DMS114 treated with DMSO at 0.1 percent for 48 hours (cell line): ENCODE measurements around the gene FAM219A.
A peak's percentile ranks its signal among the peaks of the same experiment; 100 is the strongest.

ENCODE experiments used
- DNase-seq: peaks from one replicate; lab custom pipeline; 2025; ENCODE audit not compliant: unreplicated experiment; lab: John Stamatoyannopoulos, UW

FAM219A gene, protein sequence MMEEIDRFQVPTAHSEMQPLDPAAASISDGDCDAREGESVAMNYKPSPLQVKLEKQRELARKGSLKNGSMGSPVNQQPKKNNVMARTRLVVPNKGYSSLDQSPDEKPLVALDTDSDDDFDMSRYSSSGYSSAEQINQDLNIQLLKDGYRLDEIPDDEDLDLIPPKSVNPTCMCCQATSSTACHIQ

DNA sequence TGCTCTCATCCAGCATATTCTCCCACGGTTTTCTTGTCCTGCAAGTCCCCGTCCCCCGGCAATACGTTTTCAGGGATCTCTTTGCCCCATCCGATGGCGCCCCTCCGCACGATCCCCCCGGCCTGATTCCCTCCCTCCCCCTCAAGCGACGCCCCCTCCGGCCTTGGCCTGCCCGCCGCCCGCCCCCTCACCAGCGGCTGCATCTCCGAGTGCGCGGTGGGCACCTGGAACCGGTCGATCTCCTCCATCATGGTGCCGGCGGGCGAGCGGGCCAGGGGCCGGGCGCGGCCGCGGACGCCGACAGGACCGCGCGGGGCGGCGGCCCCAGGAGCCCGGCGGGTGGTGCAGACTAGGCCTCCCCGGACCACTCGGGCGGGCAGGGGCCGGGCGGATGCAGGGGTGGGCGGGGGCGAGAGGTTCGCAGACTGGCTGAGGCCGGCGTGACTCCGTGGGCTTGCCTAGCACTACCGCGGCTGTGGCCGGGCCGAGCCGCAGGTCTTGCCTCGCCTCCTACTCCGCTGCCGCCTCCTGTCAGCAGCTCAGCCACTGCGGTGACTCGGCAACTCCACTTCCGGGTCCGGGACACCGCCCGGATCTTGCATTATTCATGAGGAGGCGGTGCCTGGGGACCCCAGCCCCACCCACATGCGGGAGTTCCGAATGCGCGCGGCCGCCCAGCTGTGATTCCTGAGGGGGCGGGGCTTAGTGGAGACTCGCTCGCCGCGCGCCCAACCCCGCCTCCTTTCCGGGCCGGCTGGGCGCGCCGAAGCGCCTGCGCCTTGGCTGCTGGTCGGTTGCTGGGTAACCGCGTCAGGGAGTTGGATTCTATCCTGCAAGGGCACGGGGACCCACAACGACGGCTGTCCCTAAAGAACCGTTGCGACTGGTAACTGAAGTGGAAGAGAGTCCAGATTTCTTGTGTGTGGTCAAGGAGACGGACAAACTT lies at the start of gene FAM219A, which contains the start of gene DNAI1:
Gene FAM219A, minus strand, starts transcription at position 558 of the 946 bp plus-strand sequence. Its CDS starts 307 bp downstream, at position 251.
Gene DNAI1, plus strand, starts transcription at position 793 of the 946 bp plus-strand sequence. CDS start 201 bp downstream, outside the sequence.
- peak; percentile 88 for DNase-seq

DNA sequence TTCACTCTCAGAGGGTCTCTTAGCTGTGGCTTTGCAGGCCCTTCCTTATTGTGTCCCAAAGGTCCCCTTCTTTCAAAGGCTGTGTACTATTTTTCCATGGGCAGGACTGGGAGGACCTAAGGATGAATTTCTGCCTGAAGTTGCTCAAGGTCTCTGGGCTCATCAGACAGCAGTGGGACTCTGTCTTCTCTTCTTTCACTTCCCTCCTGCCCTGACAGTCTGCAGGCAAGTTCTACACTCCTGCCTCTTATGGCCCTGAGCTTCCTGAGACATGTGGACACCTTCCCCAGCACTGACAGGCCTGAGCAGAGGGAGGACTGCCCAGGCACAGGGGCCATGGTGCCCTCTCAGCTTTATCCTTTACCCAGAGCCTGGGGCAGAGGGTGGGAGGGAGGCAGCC lies 49.6 kb upstream of the FAM219A start:
- no peak for DNase-seq

DNA sequence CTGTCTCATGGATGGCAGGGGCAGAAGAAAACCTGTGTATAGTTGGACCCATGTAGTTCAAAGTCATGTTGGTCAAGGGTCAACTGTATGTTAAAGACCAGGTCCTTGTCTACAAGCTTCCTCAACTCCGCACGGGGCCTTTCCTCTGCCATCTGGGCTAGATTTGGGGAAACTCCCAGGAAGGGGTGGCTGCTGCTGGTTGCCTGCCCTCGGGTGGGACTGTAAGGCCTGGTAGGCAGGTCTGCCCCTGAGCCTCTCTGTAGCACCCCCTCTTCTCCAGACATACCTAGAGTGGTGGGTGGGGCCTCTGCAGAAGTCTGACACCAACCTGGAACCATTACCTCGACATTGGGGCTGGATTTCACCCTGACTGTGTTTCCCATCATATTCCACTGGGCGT lies 49.2 kb upstream of the FAM219A start:
- DNase-seq: no peak

DNA sequence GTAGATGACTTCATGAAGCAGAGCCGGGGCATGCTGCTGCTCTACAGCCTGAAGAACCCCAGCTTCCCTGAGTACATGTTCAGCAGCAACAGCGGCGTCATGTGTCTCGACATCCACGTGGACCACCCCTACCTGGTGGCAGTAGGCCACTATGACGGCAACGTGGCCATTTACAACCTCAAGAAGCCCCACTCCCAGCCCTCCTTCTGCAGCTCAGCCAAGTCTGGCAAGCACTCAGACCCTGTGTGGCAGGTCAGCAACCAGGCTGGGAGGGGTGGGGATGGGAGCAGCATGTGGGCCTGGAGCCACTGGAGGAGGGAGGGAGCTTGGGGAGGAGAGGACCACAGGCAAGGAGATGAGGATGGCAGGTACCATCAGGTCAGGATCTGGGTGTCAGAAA lies 48.3 kb upstream of the FAM219A start:
- DNase-seq: no peak

DNA sequence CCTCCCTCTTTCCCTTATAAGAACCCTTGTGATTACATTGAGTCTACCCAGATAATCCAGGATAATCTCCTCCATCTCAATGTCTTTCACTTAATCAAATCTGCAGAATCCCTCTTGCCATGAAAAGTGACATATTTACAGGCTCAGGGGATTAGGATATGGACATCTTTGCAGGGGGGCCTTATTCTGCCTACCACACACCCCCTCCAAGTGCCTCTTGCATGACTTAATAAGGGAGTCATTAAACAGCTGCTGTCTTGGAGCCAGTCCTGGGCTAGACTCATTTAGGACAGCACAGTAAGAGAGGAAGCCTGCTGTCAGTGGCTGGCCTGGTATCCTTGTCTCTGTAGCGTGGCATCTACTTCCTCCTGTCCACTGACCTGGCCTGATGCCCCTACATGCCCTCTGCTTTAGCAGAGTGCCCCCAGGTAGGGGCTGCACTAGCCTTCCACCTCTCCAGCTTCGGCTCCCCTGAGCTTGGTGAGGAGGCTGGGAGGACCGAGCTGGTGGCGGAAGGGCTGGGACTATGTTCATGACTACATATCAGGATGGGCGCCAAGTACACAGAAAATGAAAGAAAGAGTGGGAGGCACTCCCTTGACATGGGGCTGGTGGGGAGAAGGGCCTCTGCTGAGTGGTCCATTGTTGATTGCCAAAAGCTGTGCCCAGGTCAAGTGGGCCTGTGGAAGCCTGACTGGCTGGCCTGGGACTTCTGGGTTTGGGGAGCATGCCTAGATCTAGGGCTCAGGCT lies 47.2 kb upstream of the FAM219A start:
- DNase-seq: no peak

DNA sequence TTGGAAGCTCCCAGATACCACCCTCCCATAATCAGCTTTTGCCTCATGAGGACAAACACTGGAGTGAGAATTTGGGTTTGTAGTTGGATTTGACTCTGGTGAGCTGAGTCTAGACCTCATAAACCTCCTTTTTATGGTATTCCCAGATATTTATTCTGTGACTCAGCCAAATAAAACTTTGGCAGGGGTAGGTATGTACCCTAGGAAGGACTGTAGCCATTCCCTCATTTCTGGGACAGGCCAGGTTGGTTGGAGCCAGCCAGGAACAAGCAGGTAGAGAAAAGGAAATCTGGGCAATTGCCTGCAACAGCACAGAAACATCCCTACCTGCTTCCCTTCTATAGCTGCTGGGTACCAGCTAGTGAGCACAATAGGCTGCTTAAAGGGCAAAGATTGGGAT lies 45.0 kb upstream of the FAM219A start:
- DNase-seq: no peak

DNA sequence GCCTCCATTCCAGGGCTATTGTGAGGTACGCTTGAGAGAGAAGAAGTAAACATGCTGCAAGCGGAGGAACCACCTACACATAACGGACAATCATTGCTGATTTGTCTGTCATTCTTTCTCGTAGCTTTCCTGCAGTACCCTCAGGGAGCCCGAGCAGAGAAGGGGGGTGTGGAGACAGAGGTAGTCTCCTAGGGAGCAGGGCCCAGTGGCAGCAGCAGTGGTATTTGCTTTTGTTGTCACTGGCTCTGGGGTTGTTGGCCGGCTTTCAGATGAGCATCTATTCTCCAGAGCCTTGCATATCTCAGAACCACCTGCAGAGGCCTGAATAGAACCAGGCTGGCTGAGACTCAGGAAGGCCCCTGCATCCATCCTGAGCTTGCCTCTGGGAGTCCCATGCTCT lies 44.5 kb upstream of the FAM219A start:
- no peak for DNase-seq

DNA sequence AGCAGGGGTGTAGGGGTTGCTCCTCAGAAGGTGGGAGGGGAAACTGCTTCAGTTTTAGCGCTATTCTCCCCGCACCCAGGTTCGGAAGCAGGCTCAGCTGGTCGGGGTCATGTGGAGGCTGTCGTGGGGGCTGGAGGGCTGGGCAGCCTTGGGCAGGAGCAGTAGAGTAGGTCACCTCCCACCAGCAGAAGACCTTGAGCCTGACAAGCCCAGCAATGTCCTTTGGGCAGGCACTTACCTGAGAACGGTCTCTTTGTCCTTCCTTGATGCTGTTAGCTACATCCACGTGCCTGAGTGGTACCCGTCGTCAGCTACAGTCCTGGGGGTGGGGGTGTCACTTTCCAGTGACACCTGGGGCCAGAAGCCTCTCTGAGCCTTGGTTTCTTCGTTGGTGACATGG lies 44.1 kb upstream of the FAM219A start:
- DNase-seq: no peak

DNA sequence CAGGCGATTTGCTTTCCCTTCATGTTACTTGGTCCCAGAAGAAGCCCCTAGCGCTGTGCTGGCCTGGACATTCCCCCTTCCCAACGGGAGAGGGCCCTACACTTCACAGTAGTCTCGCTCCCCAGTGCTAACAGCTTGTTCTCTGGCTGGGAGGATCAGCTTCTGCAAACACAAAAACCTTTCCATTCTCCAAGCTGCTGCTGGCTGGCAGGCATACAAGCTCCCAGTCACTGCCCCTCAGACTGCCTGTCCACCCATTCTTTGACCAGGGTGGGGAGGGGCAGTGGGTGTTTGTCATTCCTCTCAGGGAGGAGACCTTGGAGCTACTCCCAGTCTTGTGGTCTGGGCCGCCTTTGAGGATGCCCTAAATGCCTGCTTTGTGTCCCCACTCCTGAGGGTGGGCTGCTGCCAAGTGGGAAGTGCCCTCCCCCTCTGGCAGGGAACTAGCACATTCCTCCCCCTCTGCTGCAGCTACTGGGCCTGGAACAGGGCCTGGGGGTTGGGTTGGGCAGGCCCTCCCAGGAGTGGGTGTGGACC lies 43.6 kb upstream of the FAM219A start:
- DNase-seq: no peak

DNA sequence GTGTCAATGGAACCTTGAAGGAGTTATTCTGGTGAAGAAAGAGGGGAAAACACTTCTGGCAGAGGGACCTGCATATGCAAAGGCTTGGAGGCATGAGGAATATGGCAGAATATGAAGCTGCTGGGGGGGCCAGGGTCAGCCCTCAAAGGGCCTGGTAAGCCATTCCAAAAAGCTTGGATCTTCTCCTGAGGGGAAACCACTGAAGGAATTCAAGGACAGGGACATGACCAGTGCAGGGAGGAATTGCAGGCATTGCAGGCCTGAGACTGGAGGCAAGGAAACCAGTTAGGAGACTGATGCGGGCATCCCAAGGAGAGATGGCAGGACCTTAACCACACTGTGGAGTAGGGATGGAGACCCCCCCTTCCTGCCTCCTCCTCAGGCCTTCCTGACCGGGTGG lies 43.0 kb upstream of the FAM219A start:
- no peak for DNase-seq

DNA sequence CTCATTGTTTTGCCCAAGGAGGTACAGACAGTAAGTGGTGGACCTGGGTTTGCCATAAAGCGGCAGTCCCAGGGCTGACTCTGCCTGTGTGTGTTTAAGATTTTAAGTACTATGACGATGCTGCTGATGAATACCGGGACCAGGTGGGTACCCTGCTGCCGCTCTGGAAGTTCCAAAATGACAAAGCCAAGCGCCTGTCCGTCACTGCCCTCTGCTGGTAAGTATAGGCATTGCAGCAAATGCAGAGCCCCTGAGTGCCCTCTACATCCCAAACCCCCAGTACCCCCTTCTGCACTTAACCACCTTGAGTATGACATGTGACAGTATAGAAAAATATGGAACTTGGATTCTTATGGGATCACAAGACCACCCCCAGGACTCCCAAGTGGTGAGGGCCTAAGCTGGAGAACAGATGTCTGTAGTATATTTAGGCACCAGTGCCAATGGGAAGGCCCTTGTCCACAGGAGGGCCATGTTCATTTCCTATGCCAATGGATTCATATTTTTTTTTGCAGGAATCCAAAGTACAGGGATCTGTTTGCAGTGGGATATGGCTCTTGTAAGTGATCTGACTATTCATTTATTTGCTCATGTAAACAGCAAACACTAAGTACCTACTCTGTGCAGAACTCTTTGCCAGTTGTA lies 42.4 kb upstream of the FAM219A start:
- DNase-seq: peak; percentile 9

DNA sequence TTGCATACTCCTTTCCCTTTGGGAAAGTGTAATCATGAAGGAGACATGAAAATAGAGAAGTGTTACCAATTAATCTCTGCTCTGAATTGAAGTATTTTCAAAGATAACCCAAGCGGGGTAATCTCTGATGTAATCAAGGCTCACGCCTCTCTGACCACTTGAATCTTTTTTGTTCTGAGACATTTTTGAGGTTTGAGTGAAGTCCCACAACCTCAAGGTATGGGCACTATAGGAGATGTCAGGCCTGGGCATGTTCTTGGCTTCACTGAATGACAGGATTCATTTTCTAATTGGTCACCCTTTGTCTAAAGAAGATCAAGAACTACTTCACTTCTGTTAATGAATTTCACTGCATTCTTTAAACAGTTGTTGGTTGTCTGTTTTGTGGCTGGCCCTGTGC lies 40.7 kb upstream of the FAM219A start:
- no peak for DNase-seq

DNA sequence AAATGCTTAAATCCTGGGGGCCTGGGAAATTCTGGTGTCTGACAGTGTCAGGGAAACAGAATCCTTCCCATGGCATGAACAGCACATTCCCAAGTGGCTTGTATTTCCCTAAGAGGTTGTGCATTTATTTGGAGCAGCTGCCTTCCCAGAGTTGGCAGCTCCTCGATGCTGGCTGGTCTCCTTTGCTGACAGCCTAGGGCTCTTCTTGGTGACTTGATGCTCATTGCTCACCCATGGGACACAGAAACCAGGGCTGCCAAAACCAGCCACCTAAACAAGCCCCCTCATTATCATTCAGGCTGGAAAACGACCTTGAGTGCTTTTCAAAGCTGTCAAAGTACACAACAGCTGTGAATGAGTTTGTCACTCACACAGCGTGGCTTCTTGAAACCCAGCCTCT lies 40.2 kb upstream of the FAM219A start:
- DNase-seq: no peak

DNA sequence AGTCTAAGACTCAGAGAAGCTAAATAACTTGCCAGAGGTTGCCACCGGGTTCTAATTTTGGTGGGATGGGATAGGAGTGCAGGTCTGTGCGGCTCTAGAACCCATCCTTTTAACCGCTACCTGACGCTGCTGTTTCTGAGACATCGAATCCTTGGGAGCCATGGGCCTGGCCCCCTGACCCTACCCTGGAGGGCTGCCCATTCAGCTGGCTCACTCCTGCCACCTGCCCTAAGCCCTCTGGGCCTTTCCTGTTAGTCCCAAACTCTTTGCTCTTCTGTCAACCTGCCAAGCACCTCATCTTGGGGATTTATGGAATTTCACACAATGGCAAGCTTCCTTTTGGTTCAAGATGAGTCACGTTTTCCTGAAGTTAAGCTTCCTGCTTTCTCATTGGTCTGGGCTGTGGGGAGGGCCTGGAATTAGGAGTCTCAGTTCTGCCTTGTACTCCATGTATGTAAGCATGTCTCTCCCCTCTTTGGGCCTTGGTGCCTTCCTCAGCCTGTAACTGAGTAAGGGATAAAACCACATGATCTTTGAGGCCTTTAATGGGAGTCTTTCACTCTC lies 37.9 kb upstream of the FAM219A start:
- no peak for DNase-seq

DNA sequence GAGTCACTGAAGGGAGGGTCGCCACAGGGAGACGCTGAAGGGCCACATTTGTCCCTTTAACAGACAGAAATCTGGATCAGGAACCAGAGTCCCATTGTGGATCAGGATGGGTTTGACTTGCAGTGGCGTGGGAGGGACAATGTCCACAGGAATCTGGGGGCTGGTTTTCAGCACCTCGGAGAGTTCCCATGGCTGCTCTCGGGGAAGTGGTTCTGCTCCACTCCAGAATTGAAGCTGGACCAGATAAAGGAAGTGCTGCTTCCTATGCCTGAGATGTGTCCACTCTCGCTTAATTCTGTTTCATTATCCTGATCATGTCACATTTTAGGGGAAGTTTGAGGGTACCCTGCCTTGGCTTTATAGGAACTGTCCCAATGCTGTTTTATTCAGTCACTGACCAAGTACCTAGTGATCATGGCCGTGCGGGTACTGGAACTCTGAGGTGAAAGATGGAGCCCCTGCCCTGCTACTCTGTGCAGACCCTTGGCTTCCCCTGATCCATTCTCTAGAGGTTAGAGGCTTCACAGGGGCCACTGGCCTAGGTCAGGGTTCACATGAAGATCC lies 35.7 kb upstream of the FAM219A start:
- DNase-seq: no peak

DNA sequence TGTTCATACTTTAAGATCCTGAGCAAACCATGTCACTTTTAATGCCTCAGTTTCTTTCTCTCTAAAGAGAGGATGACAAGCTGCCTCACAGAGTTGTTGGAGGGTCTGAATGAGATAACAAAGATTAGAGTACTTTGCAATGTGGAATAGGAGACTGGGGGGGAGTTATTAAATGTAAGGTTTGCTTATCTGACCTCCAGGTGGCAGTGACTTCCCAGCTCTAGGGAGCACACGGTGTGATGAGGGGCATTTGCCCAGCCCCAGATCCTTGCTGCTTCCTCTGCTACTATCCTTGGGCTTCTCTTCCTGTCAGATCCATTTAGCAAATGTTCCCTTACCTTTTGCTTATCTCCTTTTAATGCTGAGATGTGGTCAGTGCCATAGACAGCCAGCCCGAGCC lies 33.7 kb upstream of the FAM219A start:
- DNase-seq: no peak

DNA sequence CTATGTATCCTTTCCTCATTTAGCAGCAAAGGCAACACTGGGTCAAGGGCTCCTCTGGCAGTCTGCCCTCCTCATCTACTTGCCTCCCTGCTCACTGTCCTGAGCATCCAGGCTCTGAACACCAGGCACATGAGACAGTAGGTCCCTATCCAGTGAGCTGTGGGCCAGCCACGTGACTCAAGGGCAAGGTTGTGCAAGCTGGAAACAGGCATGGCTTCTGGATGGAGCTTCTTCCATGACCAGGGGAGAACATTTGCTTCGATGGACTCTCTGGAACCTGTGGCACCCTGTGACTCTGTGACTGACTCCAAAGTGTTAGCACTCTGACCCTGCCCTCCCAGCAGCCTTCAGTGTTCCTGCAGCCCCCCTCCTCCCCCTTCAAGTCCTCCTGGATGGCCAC lies 33.2 kb upstream of the FAM219A start:
- DNase-seq: no peak

DNA sequence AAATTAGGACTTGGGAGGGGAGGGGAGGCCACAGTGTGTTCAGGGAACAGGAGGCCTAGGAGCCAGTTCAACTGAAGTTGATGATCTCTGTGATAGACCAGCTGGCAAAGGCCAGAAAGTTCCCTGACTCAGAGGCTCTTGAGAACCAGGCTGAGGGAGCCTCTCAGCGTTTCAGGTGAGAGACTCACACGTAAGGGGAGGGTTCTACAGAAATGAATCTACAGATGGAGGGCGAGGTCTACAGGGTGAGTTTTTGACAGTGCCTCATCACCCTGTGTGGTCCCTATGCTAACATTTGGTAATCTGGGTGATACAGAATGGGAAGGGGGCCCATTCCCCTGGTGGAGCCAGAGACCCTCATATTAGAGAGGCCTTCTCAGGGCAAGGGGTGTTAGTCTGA lies 32.4 kb upstream of the FAM219A start:
- no peak for DNase-seq

DNA sequence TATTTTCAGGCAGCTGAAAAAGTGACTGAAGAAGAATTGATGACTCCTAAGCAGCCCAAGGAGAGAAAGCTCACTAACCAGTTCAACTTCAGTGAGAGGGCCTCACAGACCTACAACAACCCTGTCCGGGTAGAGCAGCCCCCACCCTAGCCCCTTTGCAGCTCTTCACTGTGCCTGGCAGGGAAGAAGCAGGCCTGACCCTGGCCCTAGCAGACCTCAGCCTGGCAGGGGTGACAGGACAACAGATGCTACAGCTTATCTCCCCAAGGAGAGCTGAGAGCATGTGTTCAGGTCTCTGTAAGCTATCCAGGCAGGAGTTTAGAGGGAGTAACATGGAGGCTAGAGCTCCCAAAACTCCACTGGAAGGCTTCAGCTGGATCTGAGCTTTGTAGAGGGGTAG lies 32.0 kb upstream of the FAM219A start:
- DNase-seq: no peak

DNA sequence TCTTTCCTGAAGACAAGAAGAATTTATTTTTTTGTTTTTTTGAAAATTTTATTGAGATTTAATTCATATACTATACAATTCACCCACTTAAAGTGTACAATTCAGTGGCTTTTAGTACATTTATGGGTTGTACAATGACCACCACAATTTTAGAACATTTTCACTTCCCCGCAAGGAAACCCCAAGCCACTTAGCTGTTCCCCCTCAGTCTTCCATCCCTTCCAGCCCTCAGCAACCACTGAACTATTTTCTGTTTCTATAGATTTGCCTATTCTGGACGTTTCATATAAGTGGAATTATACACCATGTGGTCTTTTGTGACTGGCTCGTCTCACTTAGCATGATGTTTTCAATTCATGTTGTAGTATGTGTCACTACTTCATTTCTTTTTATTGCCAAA lies 28.2 kb upstream of the FAM219A start:
- DNase-seq: no peak
